ENCODE results near the gene PSMD7.

- no peak for TF ChIP-seq EZH2 (IDR thresholded peaks at IDR 0.05; ENCODE audit: borderline replicate concordance, low read length)
- no peak for TF ChIP-seq CTCF (conservative IDR thresholded peaks at IDR 0.05 in 1 of 2, IDR thresholded peaks at IDR 0.05 in 1 of 2; ENCODE audit: extremely low read depth in 1 of 2, insufficient read depth in 1 of 2, low read depth in 1 of 2, low read length in 2 of 2)
Observed at GRCh38 chr16:74252329-74252728, 44.3 kb upstream of the PSMD7 start.

Data from mammary epithelial cell (primary cell).